GM21360 (cell line): ENCODE data around the gene TFB1M.
"Not testable (repeated sequence)": the region's sequence is repeated elsewhere in the genome, so short reads cannot be mapped to it uniquely, and the experiment has no call there.

Source experiments
- ATAC-seq: cut with Tn5 transposase; IDR thresholded peaks from one replicate; pipeline ENCODE4 v1.9.1; 2021; ENCODE audit warnings: mild to moderate bottlenecking, moderate library complexity; ENCODE audit not compliant: unreplicated experiment

The TFB1M gene

DNA sequence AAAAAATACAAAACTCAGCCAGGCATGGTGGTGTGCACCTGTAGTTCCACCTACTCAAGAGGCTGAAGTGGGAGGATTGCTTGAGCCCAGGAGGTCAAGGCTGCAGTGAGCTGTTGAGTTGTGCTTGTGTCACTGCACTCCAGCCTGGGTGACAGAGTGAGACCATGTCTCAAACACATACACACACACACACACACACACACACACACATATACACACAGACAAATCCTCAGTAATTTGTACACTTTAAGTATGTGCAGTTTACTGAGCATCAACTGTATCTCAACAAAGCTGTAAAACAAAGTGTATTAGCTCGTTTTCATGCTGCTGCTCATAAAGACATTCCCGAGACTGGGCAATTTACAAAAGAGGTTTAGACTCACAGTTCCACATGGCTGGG lies 7.3 kb downstream of the TFB1M start:
- ATAC-seq = no peak

GRCh38 chr6:155303361-155303870 lies 10.9 kb downstream of the TFB1M start:
- no peak for ATAC-seq

DNA sequence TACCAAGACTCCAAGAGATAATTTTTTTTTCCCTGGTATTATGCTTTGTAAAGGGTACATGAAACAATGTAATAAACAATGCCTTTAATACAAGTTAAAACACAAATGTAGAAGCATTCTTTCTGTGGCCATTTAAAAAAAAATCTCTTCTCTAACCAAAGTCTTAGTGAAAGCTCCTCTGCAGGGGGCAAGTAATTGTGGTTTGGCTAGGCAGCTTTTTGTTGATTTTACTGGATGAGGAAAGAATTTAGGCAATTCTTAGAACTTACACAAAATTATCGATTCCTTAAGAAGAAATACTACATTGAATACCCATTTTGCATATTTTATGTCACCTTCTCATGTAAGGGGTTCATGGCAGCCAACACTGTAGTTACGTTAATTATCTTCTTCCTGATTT lies 12.4 kb downstream of the TFB1M start:
- ATAC-seq = no peak

GRCh38 chr6:155297669-155298068 lies 16.6 kb downstream of the TFB1M start:
- no peak for ATAC-seq

DNA sequence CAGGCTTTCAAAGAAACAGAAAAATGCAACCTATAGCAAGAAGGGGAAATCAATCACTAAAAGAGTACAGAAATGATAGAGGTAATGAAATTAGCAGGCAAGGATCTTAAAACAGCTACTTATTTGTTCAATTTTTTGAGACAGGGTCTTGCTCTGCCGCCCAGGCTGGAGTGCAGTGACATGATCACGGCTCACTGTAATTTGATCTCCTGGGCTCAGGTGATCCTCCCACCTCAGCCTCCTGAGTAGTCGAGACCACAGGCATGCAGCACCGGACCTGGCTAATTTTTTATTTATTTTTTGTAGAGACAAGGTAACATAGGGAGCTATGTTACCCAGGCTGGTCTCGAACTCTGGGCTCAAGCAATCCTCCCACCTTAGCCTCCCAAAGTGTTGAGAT lies 21.6 kb downstream of the TFB1M start:
- ATAC-seq = no peak

DNA sequence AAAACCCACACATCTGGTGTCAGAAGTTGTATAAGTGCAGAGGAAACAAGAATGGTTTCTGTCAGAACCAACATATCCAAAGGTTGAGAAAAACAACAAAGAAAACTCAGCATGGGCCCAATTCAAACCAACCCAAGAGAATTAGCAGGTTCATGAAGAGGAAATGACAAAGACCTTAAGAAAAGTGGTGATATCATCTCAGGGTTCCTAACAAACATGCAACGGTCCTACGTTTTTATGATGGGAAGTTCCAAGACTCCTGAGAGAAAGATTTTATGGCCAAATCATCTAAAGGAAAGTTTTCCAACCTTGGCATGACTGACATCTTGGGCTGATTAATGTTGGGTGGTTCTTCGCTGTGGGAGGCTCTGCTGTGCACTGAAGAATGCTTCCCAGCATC lies 23.0 kb downstream of the TFB1M start:
- no peak for ATAC-seq

DNA sequence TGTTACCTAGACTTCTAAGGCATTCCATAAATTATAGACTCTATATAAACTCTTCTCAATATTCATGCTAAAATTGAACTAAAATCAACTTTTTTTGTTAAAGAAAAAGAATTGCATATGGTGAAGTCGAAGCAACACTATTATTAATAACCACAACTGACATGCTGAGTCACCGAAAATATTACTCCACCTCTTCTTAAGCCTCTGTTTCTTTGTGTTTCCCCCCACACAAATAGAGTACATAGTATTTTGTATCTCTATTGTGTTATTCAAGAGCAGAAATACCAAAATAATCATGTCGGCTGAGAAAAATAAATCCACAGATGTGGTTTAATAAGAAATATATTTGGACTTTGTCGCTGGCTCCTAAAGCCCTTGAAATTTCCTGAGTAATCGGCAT lies 23.8 kb downstream of the TFB1M start:
- ATAC-seq = no peak

DNA sequence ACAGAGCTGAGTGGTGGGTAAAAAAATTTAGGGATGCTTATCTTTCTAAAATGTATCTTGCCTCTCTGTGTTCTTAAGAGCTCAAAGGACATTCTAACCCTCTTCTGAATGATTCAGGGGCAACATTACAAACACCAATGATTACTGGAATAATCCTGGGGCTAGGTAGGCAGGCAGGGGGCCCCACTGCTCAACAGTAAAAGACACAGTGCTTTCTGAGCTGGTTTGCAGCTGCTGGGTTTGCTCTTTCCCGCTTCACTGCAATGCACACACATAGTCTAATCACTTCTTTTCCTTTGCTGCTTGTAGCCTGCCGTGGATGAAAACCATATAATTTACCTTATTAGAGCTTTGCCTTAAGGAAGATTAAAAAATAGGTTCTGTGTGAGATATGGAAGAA lies 26.5 kb downstream of the TFB1M start:
- ATAC-seq = no peak

- no peak for ATAC-seq
Measured at GRCh38 chr6:155284775-155285174, 29.5 kb downstream of the TFB1M start.

DNA sequence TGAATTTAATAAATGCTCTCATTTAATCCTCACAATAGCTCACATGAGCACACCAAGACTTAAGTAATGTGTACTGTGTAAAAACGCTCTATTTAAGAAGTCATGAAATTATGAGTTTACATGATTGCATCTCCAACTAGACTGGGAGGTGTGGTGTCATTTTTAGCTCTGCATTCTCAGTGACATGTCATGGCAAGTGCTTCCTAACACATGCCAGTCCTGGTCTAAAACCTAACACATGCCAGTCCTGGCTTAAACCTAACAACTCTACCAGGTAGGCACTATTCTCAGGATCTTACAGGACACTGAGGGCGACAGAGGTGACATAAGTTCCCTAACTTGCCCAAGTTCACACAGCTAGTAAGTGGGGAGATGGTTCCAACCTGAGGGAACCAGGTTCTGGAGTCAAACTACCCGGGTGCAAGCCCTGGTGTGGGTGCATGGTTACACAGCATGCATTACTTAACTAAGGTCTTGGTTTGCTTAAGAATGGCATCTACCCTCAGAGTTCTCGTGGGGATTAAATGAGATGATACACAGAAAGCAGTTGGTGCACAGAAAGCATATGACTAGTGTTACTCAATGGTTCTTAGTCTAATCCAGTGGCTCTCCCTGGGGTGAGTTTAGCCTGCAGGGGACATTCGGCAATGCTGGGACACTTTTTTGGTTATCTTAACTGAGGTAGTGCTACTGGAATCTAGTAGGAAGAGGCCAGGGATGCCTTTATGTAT lies 35.8 kb downstream of the TFB1M start:
- ATAC-seq = no peak

GRCh38 chr6:155276638-155277037 lies 37.6 kb downstream of the TFB1M start:
- no peak for ATAC-seq

GRCh38 chr6:155275808-155276480 lies 38.3 kb downstream of the TFB1M start:
- ATAC-seq = no peak

- ATAC-seq = no peak
Measured at GRCh38 chr6:155274533-155274932, 39.8 kb downstream of the TFB1M start.

DNA sequence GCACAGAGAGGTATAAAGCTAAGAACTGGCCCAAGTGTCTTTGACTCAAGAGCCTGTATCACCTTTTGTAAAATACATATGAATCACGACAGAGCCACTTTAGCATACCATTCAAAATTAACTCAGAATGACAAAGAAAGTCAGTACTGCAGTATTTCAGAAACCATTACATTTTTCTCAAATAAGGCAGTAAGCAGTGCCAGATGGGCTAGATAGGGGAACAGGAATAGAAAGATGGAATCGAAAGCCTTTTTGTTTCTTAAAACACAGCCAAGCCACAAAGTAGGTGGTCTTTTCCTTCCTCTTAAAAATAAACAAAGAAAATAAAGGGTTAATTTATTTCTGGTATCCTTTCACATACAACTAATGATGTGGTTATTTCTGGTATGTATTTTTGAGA lies 40.2 kb downstream of the TFB1M start:
- ATAC-seq = no peak

DNA sequence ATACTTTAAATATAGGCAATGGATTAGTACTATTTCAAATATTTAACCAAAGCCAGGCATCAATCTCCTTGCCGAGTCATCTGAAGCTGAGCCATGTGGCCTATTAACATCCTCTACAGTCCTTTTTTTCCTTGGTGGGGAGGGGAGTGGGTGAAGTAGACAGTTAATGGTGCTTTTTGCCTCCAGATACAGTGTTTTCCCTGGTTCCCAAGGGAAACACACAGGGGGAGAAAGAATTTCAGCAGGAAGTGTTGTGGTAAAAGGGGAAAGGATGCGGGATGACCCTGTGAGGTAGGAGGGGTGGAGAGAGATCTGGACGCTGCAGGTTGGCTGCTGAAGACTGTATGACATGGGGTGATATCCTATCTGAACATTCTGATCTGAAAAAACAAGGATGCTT lies 40.9 kb downstream of the TFB1M start:
- no peak for ATAC-seq

GRCh38 chr6:155272353-155273232 lies 41.7 kb downstream of the TFB1M start:
- no peak for ATAC-seq

DNA sequence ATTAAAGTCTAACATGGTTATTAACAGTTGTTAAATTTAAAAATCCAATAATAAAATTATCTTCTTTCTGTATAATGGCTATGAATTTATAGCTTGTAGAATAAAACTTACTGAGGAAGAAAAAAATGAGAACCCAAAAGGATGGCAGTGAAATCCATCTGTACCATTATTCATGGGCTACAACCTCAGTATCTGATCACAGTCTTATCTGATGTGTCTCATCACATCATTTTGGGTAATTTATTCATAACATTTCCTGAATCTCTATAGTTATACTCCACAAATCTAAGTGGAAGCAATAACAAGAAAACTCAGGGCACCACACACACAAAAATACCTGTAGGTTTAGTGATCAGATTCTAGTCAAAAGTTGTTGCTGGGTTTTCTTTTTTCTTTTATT lies 43.1 kb downstream of the TFB1M start:
- no peak for ATAC-seq

DNA sequence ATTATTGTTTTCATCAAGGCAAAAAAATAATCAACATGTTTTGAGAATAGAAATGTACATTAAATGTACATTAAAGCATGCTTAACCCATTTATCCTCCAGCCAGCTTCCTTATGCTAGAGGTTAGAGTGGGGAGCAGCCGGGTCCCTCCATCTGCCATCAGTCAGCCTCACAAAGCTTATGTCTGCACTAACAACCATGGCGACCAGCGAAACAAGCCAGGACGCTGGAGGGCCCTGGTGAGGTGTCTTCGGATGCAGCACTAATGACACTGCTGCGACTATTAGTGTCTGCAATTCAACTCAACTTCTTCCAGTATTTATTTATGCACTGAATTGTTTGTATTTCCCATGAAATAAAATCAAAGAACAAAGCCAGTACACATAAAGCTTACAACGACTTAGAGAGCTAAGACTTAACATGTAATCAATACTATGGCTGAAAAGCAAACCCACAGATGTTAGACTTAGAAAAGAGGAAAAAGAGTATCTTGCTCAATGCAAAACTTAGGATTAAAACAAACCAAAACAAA lies 43.7 kb downstream of the TFB1M start:
- no peak for ATAC-seq

DNA sequence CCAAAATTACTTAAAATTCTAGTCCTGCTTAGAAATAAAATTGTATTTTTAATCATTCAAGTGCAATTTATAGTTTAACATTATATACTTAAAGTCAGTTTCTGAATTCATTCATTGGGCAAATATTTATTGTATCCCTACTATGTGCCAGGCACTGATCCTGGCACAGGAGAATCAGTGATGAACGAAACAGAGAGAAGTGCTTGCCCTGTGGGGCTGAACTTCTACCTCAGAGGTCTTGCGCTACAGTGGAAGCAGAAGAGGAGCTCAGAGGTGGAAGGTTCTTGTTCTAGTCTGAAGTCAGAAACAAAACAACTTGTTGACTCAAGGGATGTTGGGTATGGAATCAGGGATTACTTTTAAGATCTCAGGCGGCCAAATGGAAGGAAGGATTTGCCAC lies 44.5 kb downstream of the TFB1M start:
- ATAC-seq = no peak

- not testable (repeated sequence) for ATAC-seq
Measured at GRCh38 chr6:155268088-155268867, 46.0 kb downstream of the TFB1M start.
